Left lobe of liver (tissue), 2 donors: Measurements from ENCODE around the gene INTS1. TPM values are rescaled to one million over a fixed set of nuclear protein-coding genes. Genes with fewer than 3 reads are reported as not detected.

Experiments
- ATAC-seq: fragments of 200-7000 bp; cut with Tn5 transposase; one replicate; pipeline ENCODE4 v1.9.1; 2020; ENCODE audit warnings: mild to moderate bottlenecking, moderate library complexity
- DNase-seq: peaks from one replicate; pipeline ENCODE4 v3.0.0-alpha.2; 2020; ENCODE audit warnings: low spot score
- total RNA-seq: library from RNA; stranded (reverse); gene quantifications from one replicate; pipeline ENCODE4 v1.2.1, GENCODE V29; 2021
- donor health status: DM: no; HTN: no; CAD: no; lungs with moderate emphysema.
- donor health status: DM: no; HTN: yes; CAD: no.

The INTS1 gene
- total RNA-seq, 1 donor from 2014 or later = 55.5 TPM

DNA sequence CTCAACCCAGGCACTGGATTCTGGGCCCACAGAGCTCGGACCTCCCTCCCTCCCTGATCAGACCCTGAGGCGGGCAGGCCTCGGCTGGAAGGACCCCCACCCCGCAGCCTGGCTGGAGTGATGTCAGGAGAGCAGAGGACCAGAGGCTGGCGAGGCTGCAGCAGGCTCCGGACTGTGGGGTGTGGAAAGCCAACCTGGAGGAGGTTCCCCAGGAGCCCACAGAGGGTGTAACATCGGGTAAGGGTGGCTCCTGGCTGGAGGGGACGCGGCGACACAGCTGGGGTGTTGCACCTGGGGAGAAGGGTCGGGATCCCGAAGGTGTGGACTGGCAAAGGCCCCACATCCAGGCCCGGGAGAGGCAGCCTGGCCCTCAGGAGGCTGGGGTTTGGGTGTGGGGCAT lies 36.0 kb downstream of the INTS1 start:
- DNase-seq = no peak

DNA sequence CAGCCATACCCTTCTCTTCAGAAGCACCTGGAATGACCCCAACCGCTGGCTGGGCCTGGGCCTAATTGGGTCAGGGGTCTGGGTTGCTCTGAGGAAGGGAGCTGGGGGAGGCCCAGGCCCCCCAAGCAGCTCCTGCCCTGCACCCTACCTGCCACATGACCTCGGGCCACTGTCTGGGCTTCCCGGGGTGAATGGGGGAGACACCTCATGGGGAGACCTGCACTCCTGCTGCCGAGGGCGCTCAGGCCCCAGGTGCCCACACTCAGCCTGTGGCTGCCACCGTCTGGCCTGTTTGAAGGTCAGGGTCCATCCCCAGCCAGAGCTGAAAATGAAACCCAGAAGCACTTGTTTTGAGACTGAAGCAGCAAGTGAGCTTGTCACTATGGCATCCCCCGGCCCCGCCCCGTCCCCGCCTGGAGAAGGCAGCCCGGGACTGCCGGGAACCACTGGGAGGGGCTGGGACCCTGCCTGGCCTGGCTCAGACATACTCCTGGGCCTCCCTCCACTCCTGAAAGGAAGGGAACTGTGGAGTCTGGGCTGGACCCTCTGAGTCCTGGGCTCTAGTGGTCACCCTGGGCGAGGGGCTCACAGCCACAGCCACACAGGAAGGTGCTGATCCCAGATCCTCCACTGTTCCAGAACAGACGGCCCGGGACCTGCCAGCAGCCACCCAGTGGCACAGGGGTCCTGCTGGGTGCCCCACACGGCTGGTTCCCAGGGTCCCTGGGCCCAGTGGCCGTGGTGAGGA lies 37.5 kb downstream of the INTS1 start:
- DNase-seq (peak; percentile 69), ATAC-seq (peak; percentile 81)

More for the DNA sequence above, 36.0 kb downstream of the INTS1 start:
- no peak for ATAC-seq

DNA sequence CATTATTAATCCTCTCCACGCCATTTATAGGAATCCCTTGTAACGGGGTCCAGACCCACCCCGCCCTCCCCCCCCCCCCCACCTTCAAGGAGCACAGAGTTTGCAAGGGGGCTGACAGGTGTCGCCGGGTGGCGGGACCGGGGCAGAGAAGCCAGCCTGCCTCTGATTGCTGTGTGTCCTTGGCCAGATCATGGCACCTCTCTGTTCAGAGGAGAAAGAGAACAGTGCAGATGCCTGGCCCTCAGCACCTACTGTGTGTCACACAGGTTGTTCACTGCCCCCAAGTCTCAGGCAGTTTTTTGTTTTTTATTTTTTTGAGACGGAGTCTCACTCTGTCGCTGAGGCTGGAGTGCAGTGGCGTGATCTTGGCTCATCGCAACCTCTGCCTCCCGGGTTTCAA lies 39.5 kb downstream of the INTS1 start:
- ATAC-seq (no peak), DNase-seq (no peak)

DNA sequence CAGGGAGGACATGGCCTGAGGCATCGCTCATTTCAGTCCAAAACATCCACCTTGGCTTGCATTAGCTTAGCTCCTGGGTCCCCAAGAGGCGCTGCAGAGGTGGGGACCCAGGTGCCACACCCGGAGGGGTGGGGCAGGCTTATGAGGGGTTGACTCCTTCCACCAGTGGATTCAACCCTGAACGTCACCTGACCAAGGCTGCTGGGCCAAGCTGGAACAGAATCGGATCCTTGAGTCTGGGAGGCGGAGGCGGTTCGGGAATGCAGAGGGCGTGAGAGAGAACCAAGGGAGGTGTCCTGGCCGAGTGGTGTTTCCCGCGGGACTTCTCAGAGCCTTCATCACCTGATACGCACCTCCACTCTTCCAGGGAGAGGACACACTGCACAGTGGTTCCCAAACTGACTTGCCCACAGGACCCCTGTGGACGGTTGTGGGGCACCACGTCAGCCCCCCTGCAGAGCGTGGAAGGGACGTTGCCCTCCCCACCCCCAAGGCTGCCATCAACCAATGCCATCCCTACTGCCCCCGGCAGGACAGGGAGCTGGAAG lies 40.4 kb downstream of the INTS1 start:
- no peak for DNase-seq
- ATAC-seq = no peak

DNA sequence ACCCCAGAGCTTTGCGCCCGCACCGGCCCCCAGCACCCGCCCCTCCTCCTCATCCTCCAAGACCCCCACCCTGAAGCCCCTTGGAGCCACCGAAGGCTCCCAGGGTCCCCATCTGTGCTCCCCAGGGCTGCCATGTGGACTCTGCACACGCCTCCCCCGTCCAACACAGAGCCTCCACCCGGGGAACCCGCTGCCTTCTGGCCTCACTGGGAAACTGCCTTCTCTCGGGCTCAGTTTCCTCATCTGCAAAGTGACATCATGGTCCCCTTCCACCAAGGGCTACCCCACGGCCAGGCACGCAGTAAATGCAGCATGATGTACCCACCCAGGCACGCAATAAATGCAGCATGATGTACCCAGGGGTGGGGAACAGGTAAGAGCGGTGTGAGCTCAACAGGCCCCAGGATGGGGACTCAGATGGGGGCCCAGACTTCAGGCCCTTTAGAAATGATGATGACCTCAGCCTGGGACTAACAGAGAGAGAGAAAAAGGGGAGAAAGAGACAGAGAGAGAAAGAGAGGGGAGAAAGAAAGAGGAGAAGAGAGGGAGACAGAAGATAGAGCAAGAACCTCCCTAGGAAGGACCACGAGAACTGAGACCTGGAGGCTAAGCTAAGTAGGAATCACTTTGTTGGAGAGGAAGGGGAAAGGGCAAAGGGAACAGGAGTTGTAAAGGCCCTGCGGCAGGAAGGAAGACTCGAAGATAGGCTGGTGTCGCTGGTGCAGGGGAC lies 42.4 kb downstream of the INTS1 start:
- DNase-seq (no peak), ATAC-seq (no peak)

DNA sequence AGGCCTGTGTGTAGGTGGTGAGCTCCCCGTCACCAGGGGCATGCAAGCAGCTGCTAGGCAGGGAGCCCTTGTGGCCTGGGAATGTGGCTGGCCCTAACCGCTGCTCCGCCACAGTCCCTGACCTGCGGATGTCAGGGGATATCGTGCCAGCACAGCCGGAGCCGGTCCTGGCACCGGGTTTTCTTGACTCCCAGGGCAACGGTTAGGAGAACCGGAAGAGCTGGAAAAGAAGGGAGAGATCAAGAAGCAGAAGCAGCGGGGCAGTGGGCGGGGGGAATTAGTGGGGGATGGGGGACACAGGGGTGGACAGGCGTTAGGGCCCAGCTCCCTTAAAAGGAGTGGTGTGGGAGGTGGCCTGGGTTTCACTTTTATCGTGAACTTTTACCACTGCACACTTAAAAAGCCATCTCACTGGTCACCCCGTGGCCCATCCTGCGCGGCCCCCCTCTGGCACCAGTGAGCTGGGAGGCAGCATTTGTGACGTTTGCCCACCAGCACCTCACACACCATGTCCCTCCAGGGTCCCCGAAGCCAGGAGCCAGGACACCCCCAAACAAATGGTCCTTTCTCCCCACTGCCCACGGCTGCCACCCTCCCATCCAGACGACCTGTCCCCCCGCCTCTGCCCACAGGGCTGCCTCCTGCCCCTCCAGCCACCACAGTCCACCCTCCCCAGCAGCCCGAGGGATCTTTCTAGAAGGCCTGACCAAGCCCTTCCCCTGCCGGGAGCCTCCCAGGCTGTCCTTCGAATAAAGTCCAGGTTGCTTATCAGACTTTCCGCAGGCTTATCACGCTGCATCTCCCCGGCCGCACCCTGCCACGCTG lies 43.2 kb downstream of the INTS1 start:
- peak; percentile 86 for DNase-seq
- peak; percentile 48 for ATAC-seq

DNA sequence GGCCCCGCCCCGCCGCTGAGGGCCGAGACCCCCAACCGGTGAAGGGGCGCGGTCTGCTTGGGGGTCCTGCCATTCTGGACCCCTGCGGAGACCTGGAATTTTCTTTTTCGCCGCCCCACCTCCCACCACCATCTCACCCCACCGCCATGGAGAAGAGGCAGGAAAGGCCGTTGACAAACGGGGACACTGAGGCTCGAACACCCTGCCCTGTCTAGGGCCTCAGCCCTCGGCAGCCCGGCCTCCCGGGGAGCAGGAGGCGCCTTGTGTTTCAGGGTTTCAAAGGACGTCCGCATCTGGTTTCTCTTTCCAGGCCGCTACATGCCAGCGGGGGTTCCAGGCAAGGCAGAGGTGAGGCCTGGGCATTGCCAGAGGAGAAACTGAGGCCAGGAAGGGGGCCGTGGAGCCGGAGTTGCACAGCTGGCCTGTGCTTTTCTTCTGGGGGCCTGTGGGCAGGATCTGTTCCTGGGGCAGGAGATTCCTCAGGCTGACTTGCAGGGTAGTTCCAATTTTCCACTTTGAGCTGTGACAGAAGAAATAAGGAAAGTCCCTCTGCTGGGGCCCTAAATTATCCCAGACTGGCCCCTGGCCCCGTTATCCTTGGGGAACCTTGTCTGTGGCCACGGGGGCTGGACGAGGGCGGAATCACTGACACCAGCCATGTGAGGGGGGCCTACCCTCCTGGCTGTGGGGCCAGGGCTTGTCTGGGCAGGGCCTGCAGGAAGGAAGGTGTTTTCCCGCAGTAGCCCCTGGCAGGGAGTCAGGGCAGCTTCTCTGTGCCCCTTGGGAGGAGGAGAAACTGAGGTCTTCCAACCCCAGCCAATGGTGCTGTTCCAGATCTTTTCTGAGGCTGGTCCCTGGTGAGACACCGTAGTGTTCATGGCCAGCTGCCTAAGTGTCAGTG lies 44.0 kb downstream of the INTS1 start:
- ATAC-seq (no peak), DNase-seq (no peak)

DNA sequence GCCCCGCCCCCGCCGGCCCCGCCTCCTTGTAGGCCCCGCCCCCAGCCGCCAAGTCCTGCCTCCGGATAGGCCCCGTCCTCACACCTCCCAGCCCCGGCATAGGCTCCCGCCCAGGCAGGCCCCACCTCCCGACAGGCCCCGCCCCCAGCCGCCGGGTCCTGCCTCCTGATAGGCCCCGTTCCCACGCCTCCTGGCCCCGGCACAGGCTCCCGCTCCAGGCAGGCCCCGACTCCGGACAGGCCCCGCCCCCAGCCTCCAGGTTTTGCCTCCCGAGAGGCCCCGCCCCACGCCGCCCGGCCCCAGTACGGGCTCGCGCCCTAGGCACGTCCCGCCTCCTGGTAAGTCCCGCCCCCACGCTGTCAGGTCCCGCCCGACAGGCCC lies 44.7 kb downstream of the INTS1 start:
- DNase-seq = peak; percentile 100
- peak; percentile 81 for ATAC-seq

DNA sequence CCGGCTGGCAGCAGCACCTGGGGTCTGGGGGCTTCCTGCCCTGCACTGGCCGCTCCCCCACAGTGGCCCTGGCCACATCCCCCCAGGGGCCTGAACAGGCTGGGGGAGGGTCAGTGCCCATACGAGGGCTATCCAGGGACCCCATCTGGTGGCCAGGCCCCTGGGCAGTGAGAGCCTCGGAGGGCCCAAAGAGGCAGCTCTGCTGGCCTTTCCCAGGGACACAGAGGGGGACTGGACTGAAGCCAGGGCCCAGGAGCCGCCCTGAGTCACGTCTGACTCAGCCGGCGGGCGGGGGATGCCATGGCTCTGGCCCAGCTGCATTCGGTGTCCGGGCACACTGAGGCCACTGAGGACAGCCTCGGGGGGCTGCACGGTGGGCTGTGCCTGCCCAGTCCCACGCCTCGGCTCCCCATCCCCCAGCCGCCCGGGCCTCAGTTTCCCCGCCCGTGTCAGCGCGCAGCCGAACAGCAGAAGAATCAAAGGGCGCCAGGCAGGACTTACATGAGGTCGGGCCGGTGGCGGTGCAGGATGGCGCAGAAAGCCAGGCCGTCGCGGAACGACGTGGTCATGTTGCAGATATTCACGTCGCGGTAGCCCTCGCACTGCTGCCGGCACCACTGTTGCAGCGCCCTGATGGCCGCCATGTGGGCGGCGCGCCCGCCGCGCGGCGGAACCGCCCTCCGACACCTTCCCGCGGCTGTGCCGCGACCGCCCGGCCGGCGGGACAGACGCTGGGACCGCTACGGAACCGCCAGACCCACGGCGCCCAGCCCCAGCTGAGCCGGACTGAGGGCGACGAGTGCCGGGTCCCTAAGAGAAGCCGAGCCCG lies 45.3 kb downstream of the INTS1 start, which contains the start of gene MICALL2:
MICALL2 (minus strand) TSS at position 788 of the 829 bp plus-strand sequence; CDS start at position 644, 144 bp downstream.
- ATAC-seq = no peak
- DNase-seq = peak; percentile 69

DNA sequence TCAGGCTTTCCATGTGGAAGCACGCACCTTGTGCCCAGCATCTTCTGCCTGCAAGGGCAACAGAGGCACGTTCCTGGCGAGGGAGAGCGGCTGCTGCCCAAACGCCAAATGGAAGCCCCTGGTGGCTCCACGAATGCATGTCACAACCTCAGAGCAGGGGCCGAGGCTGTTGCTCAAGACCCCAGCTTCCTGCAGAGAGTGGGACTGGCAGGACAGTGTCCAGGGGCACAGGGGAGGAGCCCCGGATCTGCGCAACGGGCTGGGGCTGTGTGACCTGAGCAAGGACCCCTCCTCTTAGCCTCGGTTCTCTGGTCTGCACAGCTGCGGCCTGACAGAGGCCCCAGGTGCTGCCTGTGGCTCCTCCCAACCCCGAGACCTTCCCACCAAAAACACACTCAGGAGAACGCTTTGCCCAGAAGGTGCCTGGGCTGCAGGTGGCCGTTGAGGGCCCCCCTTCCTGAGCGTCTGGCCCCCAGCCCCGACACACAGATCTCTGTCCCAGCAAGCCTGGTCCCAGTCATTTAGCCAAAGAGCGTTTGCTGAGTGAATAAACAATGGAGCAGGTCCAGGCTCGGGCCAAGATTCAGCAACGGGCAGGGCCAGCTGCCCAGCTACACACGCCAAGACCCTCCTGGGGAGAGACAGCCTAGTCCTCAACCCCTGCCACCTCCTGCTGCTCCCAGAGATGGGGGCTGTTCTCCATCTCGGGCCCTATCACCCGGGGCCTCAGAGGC lies 46.1 kb downstream of the INTS1 start:
- DNase-seq (no peak), ATAC-seq (no peak)

DNA sequence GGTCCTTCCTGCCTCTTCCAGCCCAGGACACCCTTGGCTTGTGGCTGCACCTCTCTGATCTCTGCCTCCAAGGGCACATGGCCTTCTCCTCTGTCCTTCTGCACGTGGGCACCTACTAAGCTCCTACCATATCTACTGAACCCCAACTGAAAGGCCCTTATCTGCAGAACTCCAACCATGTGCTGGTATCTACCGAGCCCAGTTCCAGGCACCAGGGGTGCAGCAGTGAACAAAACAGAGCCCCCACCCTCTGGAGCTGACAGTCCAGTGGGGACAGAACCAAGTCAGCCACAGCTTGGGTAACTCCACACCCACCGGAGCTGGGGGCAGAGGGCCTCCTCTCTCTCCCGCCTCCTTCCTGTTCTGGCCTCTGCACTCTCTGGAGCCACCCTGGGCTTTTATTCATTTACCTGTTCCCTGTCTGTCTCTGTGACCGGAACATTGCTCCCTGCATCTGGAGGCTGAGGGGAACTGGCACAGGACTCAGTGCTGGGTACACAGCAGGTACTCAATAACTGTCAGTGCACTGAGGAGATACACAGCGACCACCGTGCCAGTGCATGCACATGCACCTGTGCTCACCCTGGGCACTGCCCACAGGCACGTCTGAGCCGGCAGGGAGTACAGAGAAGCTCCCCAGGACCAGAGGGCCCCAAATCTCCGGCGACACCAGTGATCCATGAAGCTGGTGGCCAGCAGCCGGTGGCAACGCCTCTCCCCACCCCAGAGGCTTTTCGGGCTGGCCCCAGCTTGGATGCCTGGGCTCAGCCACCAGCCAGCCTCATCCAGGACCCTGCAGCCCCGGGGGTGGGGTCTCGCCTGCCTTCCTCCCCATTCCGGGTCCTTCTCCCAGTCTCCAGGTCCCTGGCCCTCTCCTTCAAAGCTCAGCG lies 46.9 kb downstream of the INTS1 start:
- DNase-seq (no peak), ATAC-seq (no peak)

DNA sequence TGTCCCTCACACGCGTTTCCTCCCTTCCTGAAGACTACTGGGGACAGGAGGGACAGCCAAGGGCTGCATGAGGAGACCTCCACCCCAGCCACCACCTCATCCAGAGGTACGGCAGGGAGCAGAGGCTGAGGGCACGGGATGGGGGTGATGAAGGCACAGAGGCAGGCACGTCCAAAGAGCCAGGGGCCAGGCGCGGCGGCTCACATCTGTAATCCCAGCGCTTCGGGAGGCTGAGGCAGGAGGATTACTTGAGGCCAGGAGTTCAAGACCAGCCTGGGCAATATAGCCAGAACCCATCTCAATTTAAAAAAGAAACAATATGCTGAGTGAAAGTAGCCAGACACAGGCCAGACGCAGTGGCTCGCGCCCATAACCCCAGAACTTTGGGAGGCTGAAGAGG lies 48.2 kb downstream of the INTS1 start:
- ATAC-seq (no peak), DNase-seq (no peak)

DNA sequence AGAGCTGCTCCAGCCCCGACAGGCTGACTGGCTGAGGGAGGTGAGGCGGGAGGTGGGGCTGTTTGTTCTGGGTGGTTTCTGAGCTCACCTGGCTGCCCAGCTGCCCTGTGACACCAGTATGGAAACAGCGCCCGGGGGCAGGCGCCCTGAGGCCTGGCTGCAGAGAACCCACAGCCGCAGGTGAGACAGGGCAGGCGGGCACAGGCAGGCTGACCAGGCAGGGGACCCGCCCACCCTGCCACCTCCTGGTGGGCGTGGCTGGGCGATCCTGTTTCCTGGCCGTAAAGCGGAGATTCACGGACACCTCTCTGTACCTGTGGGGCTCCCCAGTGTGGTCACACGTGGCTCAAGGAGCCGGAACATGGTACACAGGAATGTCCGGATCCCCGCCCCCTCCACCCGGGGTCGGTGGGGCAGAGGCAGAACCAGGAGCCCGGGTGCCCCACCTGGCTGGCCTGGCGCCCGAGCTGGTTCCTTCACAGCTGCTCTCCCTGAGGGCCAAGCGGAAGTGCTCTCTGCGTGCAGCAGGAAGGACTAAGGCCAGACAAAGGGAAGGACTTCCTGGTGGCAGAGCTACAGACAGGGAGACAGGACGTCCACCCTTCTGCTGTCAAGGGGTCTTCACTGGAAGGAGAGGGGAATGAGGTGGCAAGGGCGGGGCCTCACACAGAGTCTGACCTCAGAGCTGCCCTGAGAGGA lies 48.8 kb downstream of the INTS1 start:
- ATAC-seq = peak; percentile 52
- DNase-seq = peak; percentile 85

DNA sequence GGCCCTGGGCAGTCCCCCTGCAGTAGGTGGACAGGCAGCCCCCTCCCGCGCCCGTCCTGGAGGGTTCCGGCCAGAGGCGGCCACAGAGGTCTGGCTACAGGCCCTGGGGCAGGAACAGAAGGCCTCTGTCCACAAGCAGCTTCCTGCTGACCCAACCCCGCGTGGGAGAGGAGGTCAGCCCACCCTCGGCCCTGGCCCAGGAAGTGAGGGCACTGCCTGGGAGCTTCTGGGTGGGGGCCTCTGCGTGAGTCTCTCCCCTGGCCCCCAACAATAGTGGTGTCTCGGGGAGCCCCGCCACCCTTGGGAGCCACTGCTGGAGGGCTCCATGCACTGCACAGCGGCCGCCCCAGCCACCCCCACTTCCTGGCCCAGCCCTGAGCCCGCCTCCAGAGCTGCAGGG lies 49.6 kb downstream of the INTS1 start:
- no peak for ATAC-seq

DNA sequence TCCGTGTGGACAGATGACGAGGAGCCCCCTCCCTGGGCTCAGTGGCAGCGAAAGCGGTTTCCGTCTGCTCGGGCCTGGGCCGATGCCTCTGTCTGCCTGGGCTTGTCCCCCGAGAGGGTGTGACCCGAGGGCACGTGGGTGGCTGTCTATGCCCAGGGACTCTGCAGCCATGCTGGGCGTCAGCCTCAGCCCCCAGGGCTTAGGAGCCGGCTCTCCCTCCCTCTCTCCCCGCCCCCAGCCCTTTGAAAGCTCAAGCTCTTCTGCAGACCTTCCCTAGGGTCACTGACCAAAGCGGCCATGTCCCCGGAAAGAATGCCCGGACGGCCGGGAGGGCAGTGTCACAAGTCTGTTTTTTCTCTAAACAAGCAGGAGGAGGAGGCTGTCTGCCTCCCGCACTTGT lies 52.0 kb downstream of the INTS1 start:
- DNase-seq (no peak), ATAC-seq (peak; percentile 7)

More for the DNA sequence above, 49.6 kb downstream of the INTS1 start:
- peak; percentile 61 for DNase-seq

DNA sequence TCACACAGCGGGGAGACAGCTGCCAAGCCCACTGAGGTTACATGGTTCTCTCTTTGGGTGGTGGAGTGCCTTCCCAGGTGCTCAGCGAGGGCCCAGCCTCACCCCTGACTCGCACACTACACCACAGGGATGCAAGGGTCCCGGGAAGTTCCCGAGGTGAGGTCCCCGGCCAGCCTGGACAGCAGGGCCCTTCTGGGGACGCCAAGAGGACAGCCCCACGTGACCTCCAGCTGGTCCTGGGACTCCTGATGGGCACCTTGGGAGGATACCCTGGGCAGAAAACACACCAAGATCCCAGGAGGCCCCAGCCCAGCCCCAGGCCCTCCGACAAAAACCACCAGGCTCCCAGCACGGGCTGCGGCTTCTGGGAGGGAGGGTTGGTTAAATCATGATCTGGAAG lies 53.2 kb downstream of the INTS1 start:
- ATAC-seq (no peak), DNase-seq (no peak)

DNA sequence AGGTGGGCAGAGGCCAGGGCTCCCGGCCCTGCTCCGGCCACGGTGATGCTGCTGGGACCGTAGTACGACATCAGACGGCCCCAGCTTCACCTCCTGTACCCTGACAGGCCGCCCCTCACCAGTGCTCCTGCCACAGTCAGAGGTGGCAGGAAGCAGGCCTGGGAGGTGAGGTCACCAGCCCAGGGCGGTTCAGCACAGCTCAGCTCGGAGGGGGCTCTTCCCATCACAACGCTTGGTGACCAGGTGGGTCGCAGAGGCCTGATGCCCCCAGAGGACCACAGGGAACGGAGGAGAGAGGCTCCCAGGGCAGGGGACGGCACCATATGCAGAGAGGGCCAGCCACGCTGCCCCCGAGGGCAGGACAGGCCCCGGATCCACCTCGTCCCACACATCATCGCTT lies 53.8 kb downstream of the INTS1 start:
- DNase-seq (no peak), ATAC-seq (no peak)
